ENCODE data around the gene LMOD3.

LMOD3 gene

GRCh38 chr3:69122403-69122802, at the start of gene LMOD3:
LMOD3 (minus strand) TSS chr3:69122595; CDS start chr3:69122386, 209 bp downstream.
- no peak for DNase-seq

GRCh38 chr3:69172058-69172457, 49.7 kb upstream of the LMOD3 start:
- no peak for DNase-seq

GRCh38 chr3:69166446-69166845, 44.1 kb upstream of the LMOD3 start:
- DNase-seq, result no peak

- DNase-seq, result no peak
Measured at GRCh38 chr3:69165744-69166143, 43.3 kb upstream of the LMOD3 start.

- no peak for DNase-seq
Measured at GRCh38 chr3:69164296-69164695, 41.9 kb upstream of the LMOD3 start.

- no peak for DNase-seq
Measured at GRCh38 chr3:69162308-69162980, 40.0 kb upstream of the LMOD3 start.

GRCh38 chr3:69161587-69162307, 39.4 kb upstream of the LMOD3 start:
- DNase-seq, result peak in 1 of 2 experiments; percentile 35

GRCh38 chr3:69160525-69160924, 38.1 kb upstream of the LMOD3 start:
- no peak for DNase-seq

GRCh38 chr3:69160107-69160506, 37.7 kb upstream of the LMOD3 start:
- DNase-seq, result no peak

GRCh38 chr3:69149586-69149985, 27.2 kb upstream of the LMOD3 start:
- no peak for DNase-seq

GRCh38 chr3:69145688-69146087, 23.3 kb upstream of the LMOD3 start:
- no peak for DNase-seq

- no peak for DNase-seq
Measured at GRCh38 chr3:69144631-69145245, 22.3 kb upstream of the LMOD3 start.

- no peak for DNase-seq
Measured at GRCh38 chr3:69143612-69144011, 21.2 kb upstream of the LMOD3 start.

GRCh38 chr3:69142797-69143454, 20.5 kb upstream of the LMOD3 start:
- DNase-seq, result no peak

GRCh38 chr3:69142090-69142489, 19.7 kb upstream of the LMOD3 start:
- no peak for DNase-seq

GRCh38 chr3:69141313-69141712, 18.9 kb upstream of the LMOD3 start:
- DNase-seq, result no peak

- DNase-seq, result no peak
Measured at GRCh38 chr3:69137412-69137811, 15.0 kb upstream of the LMOD3 start.

GRCh38 chr3:69137005-69137404, 14.6 kb upstream of the LMOD3 start:
- no peak for DNase-seq

- DNase-seq, result no peak
Measured at GRCh38 chr3:69130689-69131088, 8.3 kb upstream of the LMOD3 start.

GRCh38 chr3:69129531-69129930, 7.1 kb upstream of the LMOD3 start:
- DNase-seq, result no peak

GRCh38 chr3:69128509-69128908, 6.1 kb upstream of the LMOD3 start:
- no peak for DNase-seq

- DNase-seq, result no peak
Measured at GRCh38 chr3:69126999-69127398, 4.6 kb upstream of the LMOD3 start.

GRCh38 chr3:69126216-69126615, 3.8 kb upstream of the LMOD3 start:
- no peak for DNase-seq

GRCh38 chr3:69121950-69122349, 445 bp downstream of the LMOD3 start:
- no peak for DNase-seq
